MCF 10A (cell line): ENCODE measurements around the gene CLCA1. TPM values are rescaled to one million over a fixed set of nuclear protein-coding genes. Genes with fewer than 3 reads are reported as not detected.

Source experiments
- BruUV-seq: library from RNA; stranded (reverse); fragments of 400-500 nt; replicated peaks from 2 replicates; lab custom pipeline; 2021; lab: Mats Ljungman, UMichigan
- CTCF ChIA-PET: fragments of 300-600 bp; sonication (Branson Sonifier 250); formaldehyde crosslinking; extraction: SDS; loops from one replicate; lab custom pipeline; 2021; ENCODE audit warnings: antibody characterized with exemption, inconsistent platforms; lab: Yijun Ruan, JAX
- POLR2A ChIA-PET: fragments of 300-600, 350-650 bp; sonication (Branson Sonifier 250); formaldehyde crosslinking; extraction: SDS; loops from one replicate; lab custom pipeline; 2020; ENCODE audit warnings: antibody characterized with exemption, inconsistent platforms; lab: Yijun Ruan, JAX
- DNase-seq: peaks from one replicate; pipeline ENCODE4 v3.0.0-alpha.2; 2018; ENCODE audit not compliant: unreplicated experiment
- H3K27ac Mint-ChIP-seq: one replicate; pipeline ENCODE4 v1.8.0; 2022; ENCODE audit warnings: mild to moderate bottlenecking, low read depth, mixed read lengths; ENCODE audit not compliant: unreplicated experiment
- H3K27me3 Mint-ChIP-seq: one replicate; pipeline ENCODE4 v1.8.0; 2022; ENCODE audit warnings: mixed read lengths; ENCODE audit not compliant: insufficient read depth, unreplicated experiment
- H3K36me3 Mint-ChIP-seq: one replicate; pipeline ENCODE4 v1.8.0; 2022; ENCODE audit warnings: mild to moderate bottlenecking, moderate library complexity, mixed read lengths; ENCODE audit not compliant: insufficient read depth, unreplicated experiment
- H3K4me1 Mint-ChIP-seq: one replicate; pipeline ENCODE4 v1.8.0; 2022; ENCODE audit warnings: mixed read lengths; ENCODE audit not compliant: insufficient read depth, unreplicated experiment
- H3K4me3 Mint-ChIP-seq: one replicate; pipeline ENCODE4 v1.8.0; 2022; ENCODE audit warnings: mild to moderate bottlenecking, moderate library complexity, mixed read lengths; ENCODE audit not compliant: unreplicated experiment
- H3K9me3 Mint-ChIP-seq: one replicate; pipeline ENCODE4 v1.8.0; 2022; ENCODE audit warnings: mixed read lengths; ENCODE audit not compliant: unreplicated experiment
- intact Hi-C: fragments of 100-400 bp; cut with micrococcal nuclease; formaldehyde crosslinking; loops from 2 replicates; pipeline ENCODE4 v1.14.1; 2022
- total RNA-seq: library from RNA; stranded (reverse); gene quantifications from 2 replicates; pipeline ENCODE4 v1.2.3, GENCODE V29; 2022
- TF ChIP-seq, protein P1 (sequence below): fragments of 200-600 bp; IDR thresholded peaks from one replicate; pipeline ENCODE4 v1.8.0; 2022; ENCODE audit warnings: antibody characterized with exemption, mild to moderate bottlenecking; ENCODE audit not compliant: unreplicated experiment

Gene CLCA1
- total RNA-seq, 1 experiment from 2014 or later = not detected

DNA sequence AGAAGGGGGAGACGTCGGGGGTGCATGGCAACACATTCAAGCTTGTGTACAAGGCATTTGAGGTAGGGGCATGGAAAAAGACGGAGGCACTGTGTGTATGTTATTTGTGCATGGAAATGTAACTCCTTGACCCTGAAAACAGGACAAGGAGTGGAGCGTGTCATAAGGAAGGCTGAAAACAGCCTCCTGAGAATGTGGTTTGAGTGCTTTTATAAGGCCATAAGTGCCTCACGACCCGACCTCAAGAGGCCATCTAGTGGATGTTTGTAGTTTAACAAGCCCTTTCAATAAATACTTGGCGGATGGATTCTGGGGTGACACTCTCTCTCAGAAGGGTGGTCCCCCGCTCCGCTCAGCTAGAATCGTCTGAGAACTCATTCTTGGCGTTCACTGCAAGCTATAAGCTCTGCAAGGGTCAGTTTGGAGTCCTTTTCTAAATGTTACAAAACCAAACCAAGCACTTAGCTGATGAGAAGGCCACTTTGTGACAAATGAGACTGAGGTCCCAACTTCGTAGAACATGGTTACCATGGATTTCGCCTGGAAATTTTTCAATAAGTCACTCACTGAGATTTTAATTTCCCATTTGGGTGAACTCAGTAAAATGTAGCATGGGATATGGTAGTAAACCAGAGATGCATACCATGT lies 39.3 kb downstream of the CLCA1 start:
- CTCF ChIA-PET = interaction anchor here (0.5 to 3.3 kb wide), 28 partner anchors 8 to 1214 kb away, joined by 3 to 13 read pairs (median 4); partner anchors contain the start of gene SH3GLB1
- TF ChIP-seq, protein P1, sequence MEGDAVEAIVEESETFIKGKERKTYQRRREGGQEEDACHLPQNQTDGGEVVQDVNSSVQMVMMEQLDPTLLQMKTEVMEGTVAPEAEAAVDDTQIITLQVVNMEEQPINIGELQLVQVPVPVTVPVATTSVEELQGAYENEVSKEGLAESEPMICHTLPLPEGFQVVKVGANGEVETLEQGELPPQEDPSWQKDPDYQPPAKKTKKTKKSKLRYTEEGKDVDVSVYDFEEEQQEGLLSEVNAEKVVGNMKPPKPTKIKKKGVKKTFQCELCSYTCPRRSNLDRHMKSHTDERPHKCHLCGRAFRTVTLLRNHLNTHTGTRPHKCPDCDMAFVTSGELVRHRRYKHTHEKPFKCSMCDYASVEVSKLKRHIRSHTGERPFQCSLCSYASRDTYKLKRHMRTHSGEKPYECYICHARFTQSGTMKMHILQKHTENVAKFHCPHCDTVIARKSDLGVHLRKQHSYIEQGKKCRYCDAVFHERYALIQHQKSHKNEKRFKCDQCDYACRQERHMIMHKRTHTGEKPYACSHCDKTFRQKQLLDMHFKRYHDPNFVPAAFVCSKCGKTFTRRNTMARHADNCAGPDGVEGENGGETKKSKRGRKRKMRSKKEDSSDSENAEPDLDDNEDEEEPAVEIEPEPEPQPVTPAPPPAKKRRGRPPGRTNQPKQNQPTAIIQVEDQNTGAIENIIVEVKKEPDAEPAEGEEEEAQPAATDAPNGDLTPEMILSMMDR = peak; percentile 45
- intact Hi-C loops = loop anchor here (1.0 to 10.0 kb wide), 2 partner anchors 177 to 234 kb away; no protein-coding TSS in a partner anchor
- DNase-seq = peak; percentile 40
- no peaks in the 10 kb centered on the region for H3K36me3 Mint-ChIP-seq
- H3K4me1 Mint-ChIP-seq = no peaks in the 10 kb centered on the region
- H3K27ac Mint-ChIP-seq = no peak overlapping the region
- no peak overlapping the region for H3K4me3 Mint-ChIP-seq
- no peaks in the 10 kb centered on the region for H3K27me3 Mint-ChIP-seq
- H3K9me3 Mint-ChIP-seq = no peaks in the 10 kb centered on the region
- no TSS peak for BruUV-seq
- POLR2A ChIA-PET = interaction anchor here (1.1 kb wide), 1 partner anchor 197 kb away, joined by 4 read pairs; the partner anchor contains the start of gene SH3GLB1

DNA sequence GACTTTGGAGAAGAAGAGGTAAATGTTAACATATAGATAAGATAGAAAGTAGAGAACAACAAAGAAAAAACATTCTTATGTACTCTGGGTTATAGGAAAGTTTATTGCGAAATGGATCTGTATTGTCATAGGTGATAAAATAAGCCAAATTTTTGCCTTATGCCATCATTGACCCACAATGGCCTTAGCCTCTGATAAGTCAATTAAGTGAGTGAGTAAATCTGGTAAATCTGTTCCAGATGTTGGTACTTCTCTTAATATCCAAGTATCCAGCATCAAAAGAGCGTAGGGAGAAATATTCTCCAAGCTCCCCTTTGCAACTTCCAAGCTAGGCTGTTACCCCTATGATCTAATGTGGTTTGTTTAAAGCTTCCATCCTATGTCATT lies 39.8 kb downstream of the CLCA1 start:
- POLR2A ChIA-PET = interaction anchor here (1.1 kb wide), 1 partner anchor 196 kb away, joined by 4 read pairs; the partner anchor contains the start of gene SH3GLB1
- Mint-ChIP-seq H3K27me3 (no peaks in the 10 kb centered on the region), H3K27ac (no peak overlapping the region), H3K4me1 (no peaks in the 10 kb centered on the region), H3K36me3 (no peaks in the 10 kb centered on the region), H3K9me3 (no peaks in the 10 kb centered on the region), H3K4me3 (no peak overlapping the region)
- no TSS peak for BruUV-seq
- intact Hi-C loops = loop anchor here (1.0 to 10.0 kb wide), 2 partner anchors 176 to 234 kb away; no protein-coding TSS in a partner anchor
- no peak for DNase-seq
- CTCF ChIA-PET = interaction anchor here (0.5 to 3.3 kb wide), 18 partner anchors 8 to 925 kb away, joined by 3 to 13 read pairs (median 4); partner anchors contain the start of gene SH3GLB1
- TF ChIP-seq, protein P1 = no peak

DNA sequence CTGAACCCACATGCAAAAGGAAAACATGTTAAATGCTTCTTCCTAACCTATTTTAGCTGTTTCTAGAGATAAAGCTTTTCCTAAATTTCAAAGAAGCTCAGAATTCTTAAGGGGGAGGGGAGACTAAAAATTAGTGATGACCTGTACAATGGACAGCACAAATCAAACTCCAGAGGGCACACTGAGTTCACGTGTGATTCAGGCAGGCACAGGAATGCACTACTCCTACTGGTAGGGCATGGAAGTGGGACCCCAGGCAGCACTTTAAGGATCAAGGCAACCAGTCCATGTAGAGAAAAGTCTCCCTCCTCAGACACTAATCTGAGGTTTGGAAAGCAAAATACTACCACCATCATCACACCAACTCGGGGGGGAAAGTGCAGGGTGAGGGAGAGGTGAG lies 46.9 kb downstream of the CLCA1 start:
- TF ChIP-seq, protein P1 = peak; percentile 39
- Mint-ChIP-seq H3K4me3 (no peak overlapping the region), H3K4me1 (peaks cover 9% of the 10 kb centered on the region), H3K27me3 (no peaks in the 10 kb centered on the region), H3K9me3 (no peaks in the 10 kb centered on the region), H3K36me3 (no peaks in the 10 kb centered on the region), H3K27ac (no peak overlapping the region)
- POLR2A ChIA-PET = interaction anchor here (0.6 to 1.6 kb wide), 4 partner anchors 100 to 398 kb away, joined by 3 to 5 read pairs (median 4); partner anchors contain the start of genes HS2ST1 and SELENOF
- DNase-seq = peak; percentile 64
- CTCF ChIA-PET = interaction anchor here (0.7 to 5.7 kb wide), 11 partner anchors 9 to 189 kb away, joined by 3 to 39 read pairs (median 5); partner anchors contain the start of gene SH3GLB1
- BruUV-seq = no TSS peak
- intact Hi-C loops = loop anchor here (5.0 kb wide), 1 partner anchor 567 kb away; no protein-coding TSS in a partner anchor

DNA sequence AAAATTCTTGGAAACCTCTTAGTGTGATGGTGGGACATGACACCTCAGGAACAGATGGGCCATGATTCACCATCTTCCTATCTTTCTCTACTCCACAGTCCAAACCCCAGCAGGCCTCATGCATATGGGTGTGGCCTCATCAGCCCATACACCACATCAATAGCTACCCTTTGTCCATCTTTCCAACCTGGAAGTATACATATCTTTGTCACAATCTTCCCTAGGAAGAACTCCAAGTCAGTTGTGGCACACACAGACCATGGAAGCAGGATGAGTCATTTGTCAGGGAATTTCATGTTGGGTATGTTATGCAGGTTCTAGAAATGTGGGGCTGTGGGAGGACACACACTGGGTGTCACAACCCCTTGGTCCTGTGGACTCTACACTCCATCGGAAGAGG lies 47.6 kb downstream of the CLCA1 start:
- DNase-seq = peak; percentile 5
- CTCF ChIA-PET = interaction anchor here (0.7 to 5.7 kb wide), 10 partner anchors 8 to 212 kb away, joined by 3 to 39 read pairs (median 6); partner anchors contain the start of gene SH3GLB1

More for the DNA sequence above, 47.6 kb downstream of the CLCA1 start:
- peak overlapping the region; percentile 16 for H3K27ac Mint-ChIP-seq
- TF ChIP-seq, protein P1 = no peak
- POLR2A ChIA-PET = interaction anchor here (0.5 to 1.6 kb wide), 3 partner anchors 43 to 398 kb away, joined by 3 to 5 read pairs (median 3); partner anchors contain the start of genes HS2ST1 and SELENOF
- intact Hi-C loops = loop anchor here (5.0 kb wide), 1 partner anchor 566 kb away; no protein-coding TSS in a partner anchor
- peaks cover 9% of the 10 kb centered on the region for H3K4me1 Mint-ChIP-seq
- no peaks in the 10 kb centered on the region for H3K27me3 Mint-ChIP-seq
- no peaks in the 10 kb centered on the region for H3K9me3 Mint-ChIP-seq
- H3K4me3 Mint-ChIP-seq = no peak overlapping the region
- no TSS peak for BruUV-seq
- H3K36me3 Mint-ChIP-seq = no peaks in the 10 kb centered on the region
